Ishikawa (cell line): ENCODE results near the gene OSBPL6.

Source experiments
- CEBPB ChIP-seq: IDR thresholded peaks from 2 replicates; pipeline ENCODE4 v1.6.1; 2012
- CREB1 ChIP-seq: IDR thresholded peaks from 2 replicates; pipeline ENCODE4 v1.6.1; 2012; ENCODE audit warnings: low read depth
- EGR1 ChIP-seq: IDR thresholded peaks from 2 replicates; pipeline ENCODE4 v1.6.1; 2012
- EP300 ChIP-seq: IDR thresholded peaks from 2 replicates; pipeline ENCODE4 v1.6.1; 2012; ENCODE audit warnings: borderline replicate concordance
- FOXM1 ChIP-seq: IDR thresholded peaks from 2 replicates; pipeline ENCODE4 v1.6.1; 2012; ENCODE audit warnings: low read depth, borderline replicate concordance
- MAX ChIP-seq: IDR thresholded peaks from 2 replicates; pipeline ENCODE4 v1.6.1; 2012
- NFIC ChIP-seq: IDR thresholded peaks from 2 replicates; pipeline ENCODE4 v1.6.1; 2012
- RAD21 ChIP-seq: IDR thresholded peaks from 2 replicates; pipeline ENCODE4 v1.6.1; 2012; ENCODE audit warnings: low read depth
- REST ChIP-seq: IDR thresholded peaks from 2 replicates; pipeline ENCODE4 v1.6.1; 2012; ENCODE audit warnings: low read depth, mild to moderate bottlenecking
- TAF1 ChIP-seq: IDR thresholded peaks from 2 replicates; pipeline ENCODE4 v1.6.1; 2012; ENCODE audit warnings: low read depth, mild to moderate bottlenecking
- TCF12 ChIP-seq: IDR thresholded peaks from 2 replicates; pipeline ENCODE4 v1.6.1; 2012; ENCODE audit warnings: low read depth
- TEAD4 ChIP-seq: IDR thresholded peaks from 2 replicates; pipeline ENCODE4 v1.6.1; 2012
- USF1 ChIP-seq: IDR thresholded peaks from 2 replicates; pipeline ENCODE4 v1.6.1; 2012
- YY1 ChIP-seq: IDR thresholded peaks from 2 replicates; pipeline ENCODE4 v1.6.1; 2012; ENCODE audit warnings: low read depth
- ZBTB7A ChIP-seq: IDR thresholded peaks from 2 replicates; pipeline ENCODE4 v1.6.1; 2012; ENCODE audit warnings: low read depth

The OSBPL6 gene

GRCh38 chr2:178211460-178211859 is 17.1 kb downstream of the OSBPL6 start:
- TF ChIP-seq TAF1: no peak

- TF ChIP-seq TCF12 (no peak), TAF1 (no peak), TEAD4 (no peak), USF1 (no peak), ZBTB7A (no peak), MAX (no peak), YY1 (no peak), RAD21 (no peak), CEBPB (no peak), EP300 (no peak), REST (no peak), FOXM1 (no peak), EGR1 (no peak)
These were observed 17.6 kb downstream of the OSBPL6 start for GRCh38 chr2:178211943-178212342.

- TF ChIP-seq TAF1: no peak
- no peak for TF ChIP-seq CREB1
- no peak for TF ChIP-seq YY1
- no peak for TF ChIP-seq MAX
- TF ChIP-seq REST: no peak
- no peak for TF ChIP-seq NFIC
- TF ChIP-seq EP300: no peak
- TF ChIP-seq ZBTB7A: no peak
- no peak for TF ChIP-seq TCF12
- no peak for TF ChIP-seq USF1
- TF ChIP-seq EGR1: no peak
- no peak for TF ChIP-seq TEAD4
- TF ChIP-seq CEBPB: no peak
- TF ChIP-seq RAD21: no peak
- no peak for TF ChIP-seq FOXM1
These were observed 19.7 kb downstream of the OSBPL6 start for GRCh38 chr2:178213991-178214390.

- no peak for TF ChIP-seq CREB1
- TF ChIP-seq CEBPB: no peak
- TF ChIP-seq MAX: no peak
- no peak for TF ChIP-seq REST
- no peak for TF ChIP-seq TAF1
- no peak for TF ChIP-seq USF1
- TF ChIP-seq TEAD4: no peak
- no peak for TF ChIP-seq ZBTB7A
These were observed 24.9 kb downstream of the OSBPL6 start for GRCh38 chr2:178219247-178219646.

- no peak for TF ChIP-seq MAX
- TF ChIP-seq TAF1: no peak
- TF ChIP-seq USF1: no peak
These were observed 26.5 kb downstream of the OSBPL6 start for GRCh38 chr2:178220814-178221213.
